Endodermal cell (in vitro differentiated cells): Measurements from ENCODE around the gene KLF7. TPM values are rescaled to one million over a fixed set of nuclear protein-coding genes. Genes with fewer than 3 reads are reported as not detected.
A peak's percentile ranks its signal among the peaks of the same experiment; 100 is the strongest.

Experiments
- DNase-seq: peaks from one replicate; pipeline ENCODE4 v3.0.0-alpha.2; 2017
- H3K27ac ChIP-seq: 2 replicates; pipeline ENCODE4 v1.5.1; 2013; ENCODE audit warnings: mild to moderate bottlenecking, low read depth, low read length, moderate library complexity
- H3K27me3 ChIP-seq: 2 replicates; pipeline ENCODE4 v1.6.1; 2013; ENCODE audit warnings: mild to moderate bottlenecking, low read length, moderate library complexity; ENCODE audit not compliant: insufficient read depth, control insufficient read depth, poor library complexity, severe bottlenecking
- H3K36me3 ChIP-seq: 2 replicates; pipeline ENCODE4 v1.7.0; 2013; ENCODE audit warnings: mild to moderate bottlenecking, low read length, moderate library complexity; ENCODE audit not compliant: control insufficient read depth, insufficient read depth
- H3K4me1 ChIP-seq: one replicate; pipeline ENCODE4 v1.7.0; 2013; ENCODE audit warnings: low read length; ENCODE audit not compliant: control insufficient read depth, insufficient read depth
- H3K4me3 ChIP-seq: 2 replicates; pipeline ENCODE4 v1.5.1; 2013; ENCODE audit warnings: mild to moderate bottlenecking, low read length, moderate library complexity
- H3K9ac ChIP-seq: 2 replicates; pipeline ENCODE4 v1.6.1; 2013; ENCODE audit warnings: mild to moderate bottlenecking, low read length, moderate library complexity; ENCODE audit not compliant: poor library complexity, severe bottlenecking; ENCODE audit errors: extremely low read depth
- H3K9me3 ChIP-seq: 2 replicates; pipeline ENCODE4 v1.6.1; 2013; ENCODE audit warnings: mild to moderate bottlenecking, low read length, moderate library complexity; ENCODE audit not compliant: control insufficient read depth
- H3K27ac Mint-ChIP-seq: 2 replicates; pipeline ENCODE4 v1.8.0; 2020; ENCODE audit warnings: mixed read lengths
- H3K27me3 Mint-ChIP-seq: 2 replicates; pipeline ENCODE4 v1.8.0; 2021; ENCODE audit warnings: mild to moderate bottlenecking, mixed read lengths; ENCODE audit not compliant: insufficient read depth
- H3K36me3 Mint-ChIP-seq: 2 replicates; pipeline ENCODE4 v1.8.0; 2020; ENCODE audit warnings: low read depth, mixed read lengths
- H3K4me1 Mint-ChIP-seq: 2 replicates; pipeline ENCODE4 v1.8.0; 2020; ENCODE audit warnings: mixed read lengths
- H3K4me3 Mint-ChIP-seq: 2 replicates; pipeline ENCODE4 v1.8.0; 2020; ENCODE audit warnings: mild to moderate bottlenecking, moderate library complexity, mixed read lengths
- H3K9me3 Mint-ChIP-seq: 2 replicates; pipeline ENCODE4 v1.8.0; 2020; ENCODE audit warnings: mild to moderate bottlenecking, mixed read lengths
- WGBS, 2 experiments: methylation state at CpG; one replicate each; pipeline versions ENCODE4 v1.1.5 to v1.1.7; 2013; ENCODE audit warnings: missing lambda C conversion rate in 2 of 2, mixed read lengths in 1 of 2; ENCODE audit not compliant: insufficient coverage in 1 of 2, insufficient read length in 1 of 2; 5-methylcytosine and 5-hydroxymethylcytosine counted together
- total RNA-seq, 2 donors: library from RNA; stranded (reverse); fragmentation: NEBNext Ultra II Directional in 1 of 2; extraction: Animal tissue kit (Norgen Biotek cat#: 25700) in 1 of 2; gene quantifications; 2 replicates in 1 of 2; 3 replicates in 1 of 2; pipeline ENCODE4 v1.2.1, GENCODE V29; 2021
- TF ChIP-seq, protein P1 (sequence below): fragments of 200-600 bp; sonication (generic); conservative IDR thresholded peaks from 2 replicates; pipeline ENCODE4 v1.5.0; 2021; ENCODE audit warnings: antibody characterized with exemption, mild to moderate bottlenecking

Gene KLF7
- total RNA-seq, 2 donors from 2014 or later, result 27.4 to 27.8 TPM

DNA sequence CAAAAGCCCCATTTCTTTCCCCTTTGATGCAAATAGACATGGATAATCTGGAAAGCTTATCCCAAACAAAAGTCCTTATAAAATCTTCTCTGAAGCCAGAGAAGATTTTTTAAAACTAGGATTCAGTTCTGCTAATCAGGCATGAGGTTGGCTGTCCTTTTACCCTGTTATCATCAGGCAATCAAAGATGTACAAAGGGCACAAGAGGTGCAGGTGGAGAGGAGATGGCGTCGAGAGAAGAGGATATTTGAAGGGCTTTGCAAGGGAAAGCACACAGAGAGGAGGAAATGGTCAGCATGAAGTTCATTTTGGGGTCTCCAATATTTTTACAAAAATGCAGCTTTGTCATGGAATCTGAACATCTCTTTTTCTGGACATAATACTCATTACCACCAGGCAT, 88.5 kb downstream of the KLF7 start:
- H3K9me3 Mint-ChIP-seq, result no peaks in the 10 kb centered on the region
- peaks cover 40% of the 10 kb centered on the region for H3K4me1 Mint-ChIP-seq
- H3K27me3 ChIP-seq, result no peaks in the 10 kb centered on the region
- no peak for DNase-seq
- H3K36me3 Mint-ChIP-seq, result peaks cover 38% of the 10 kb centered on the region
- H3K4me3 ChIP-seq, result no peak overlapping the region
- no peaks in the 10 kb centered on the region for H3K9me3 ChIP-seq
- no peaks in the 10 kb centered on the region for H3K4me1 ChIP-seq
- 97 to 100% methylated on average over 2 of the region's 2 CpGs for WGBS, 2 experiments
- H3K36me3 ChIP-seq, result peaks cover 47% of the 10 kb centered on the region
- no peak overlapping the region for H3K9ac ChIP-seq
- no peak overlapping the region for H3K27ac Mint-ChIP-seq
- H3K27ac ChIP-seq, result no peak overlapping the region
- H3K27me3 Mint-ChIP-seq, result no peaks in the 10 kb centered on the region
- no peak overlapping the region for H3K4me3 Mint-ChIP-seq
- TF ChIP-seq, protein P1, sequence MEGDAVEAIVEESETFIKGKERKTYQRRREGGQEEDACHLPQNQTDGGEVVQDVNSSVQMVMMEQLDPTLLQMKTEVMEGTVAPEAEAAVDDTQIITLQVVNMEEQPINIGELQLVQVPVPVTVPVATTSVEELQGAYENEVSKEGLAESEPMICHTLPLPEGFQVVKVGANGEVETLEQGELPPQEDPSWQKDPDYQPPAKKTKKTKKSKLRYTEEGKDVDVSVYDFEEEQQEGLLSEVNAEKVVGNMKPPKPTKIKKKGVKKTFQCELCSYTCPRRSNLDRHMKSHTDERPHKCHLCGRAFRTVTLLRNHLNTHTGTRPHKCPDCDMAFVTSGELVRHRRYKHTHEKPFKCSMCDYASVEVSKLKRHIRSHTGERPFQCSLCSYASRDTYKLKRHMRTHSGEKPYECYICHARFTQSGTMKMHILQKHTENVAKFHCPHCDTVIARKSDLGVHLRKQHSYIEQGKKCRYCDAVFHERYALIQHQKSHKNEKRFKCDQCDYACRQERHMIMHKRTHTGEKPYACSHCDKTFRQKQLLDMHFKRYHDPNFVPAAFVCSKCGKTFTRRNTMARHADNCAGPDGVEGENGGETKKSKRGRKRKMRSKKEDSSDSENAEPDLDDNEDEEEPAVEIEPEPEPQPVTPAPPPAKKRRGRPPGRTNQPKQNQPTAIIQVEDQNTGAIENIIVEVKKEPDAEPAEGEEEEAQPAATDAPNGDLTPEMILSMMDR, result no peak

- TF ChIP-seq, protein P1, result no peak
- 95 to 96% methylated on average over 3 to 6 of the region's 6 CpGs for WGBS, 2 experiments
- peaks cover 40% of the 10 kb centered on the region for H3K4me1 Mint-ChIP-seq
- Histone ChIP-seq H3K27me3 (no peaks in the 10 kb centered on the region), H3K9me3 (no peaks in the 10 kb centered on the region), H3K36me3 (peaks cover 29% of the 10 kb centered on the region), H3K4me3 (no peak overlapping the region), H3K27ac (no peak overlapping the region), H3K9ac (no peak overlapping the region), H3K4me1 (no peaks in the 10 kb centered on the region)
- peak overlapping the region; percentile 28 for H3K27ac Mint-ChIP-seq
- no peaks in the 10 kb centered on the region for H3K27me3 Mint-ChIP-seq
- no peak for DNase-seq
- peaks cover 22% of the 10 kb centered on the region for H3K36me3 Mint-ChIP-seq
- no peak overlapping the region for H3K4me3 Mint-ChIP-seq
- H3K9me3 Mint-ChIP-seq, result no peaks in the 10 kb centered on the region
These were observed 90.3 kb downstream of the KLF7 start for GRCh38 chr2:207075456-207075855.

DNA sequence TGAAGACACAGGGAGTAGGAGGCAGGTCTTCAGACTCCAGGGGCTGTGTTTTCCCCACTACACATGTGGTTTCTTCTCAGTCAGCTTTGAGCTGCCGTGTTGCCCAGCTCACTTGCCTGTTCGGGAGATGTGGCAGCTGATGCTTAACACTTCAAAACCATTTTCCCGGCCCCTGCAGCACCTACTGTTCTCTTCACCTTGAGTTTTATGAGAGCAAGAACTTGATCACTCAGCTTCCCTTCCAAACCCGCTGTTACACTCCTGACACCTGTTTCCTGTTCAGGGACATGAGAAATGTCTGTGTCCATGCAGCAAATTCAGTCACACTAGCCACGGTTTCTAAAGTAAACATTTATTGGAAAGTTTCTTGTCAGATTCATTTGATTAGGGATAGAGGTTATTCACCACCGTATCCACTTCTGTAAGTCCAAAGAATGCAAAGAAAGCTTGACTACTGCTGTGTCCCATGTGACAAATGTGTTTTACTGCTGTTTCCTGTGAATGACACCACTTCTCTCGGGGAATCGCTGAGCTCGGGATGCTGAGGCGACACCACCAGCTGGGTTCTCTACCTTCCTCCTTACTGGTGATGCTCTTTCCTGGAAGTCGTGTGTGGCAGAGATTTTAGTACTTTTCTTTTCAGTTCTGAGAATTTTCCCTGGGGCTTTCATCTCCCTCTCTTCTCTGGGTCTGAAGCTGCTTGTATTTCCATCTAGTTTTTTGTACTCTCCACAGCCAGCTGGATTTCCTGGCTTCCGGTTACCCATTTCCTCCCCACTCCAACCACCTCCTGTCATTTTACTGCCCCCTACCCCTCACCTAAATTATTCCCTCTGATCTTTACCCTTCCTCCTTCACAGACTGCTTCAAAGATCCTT, 91.7 kb downstream of the KLF7 start:
- H3K27me3 Mint-ChIP-seq, result no peaks in the 10 kb centered on the region
- peaks cover 15% of the 10 kb centered on the region for H3K36me3 ChIP-seq
- peaks cover 40% of the 10 kb centered on the region for H3K4me1 Mint-ChIP-seq
- no peaks in the 10 kb centered on the region for H3K27me3 ChIP-seq
- no peak overlapping the region for H3K9ac ChIP-seq
- 76 to 81% methylated on average over 12 of the region's 12 CpGs for WGBS, 2 experiments
- peak overlapping the region; percentile 80 for H3K27ac Mint-ChIP-seq
- peaks cover 8% of the 10 kb centered on the region for H3K36me3 Mint-ChIP-seq
- no peaks in the 10 kb centered on the region for H3K9me3 ChIP-seq
- TF ChIP-seq, protein P1, result peak; percentile 38
- no peak overlapping the region for H3K4me3 ChIP-seq
- DNase-seq, result no peak
- no peaks in the 10 kb centered on the region for H3K9me3 Mint-ChIP-seq
- no peaks in the 10 kb centered on the region for H3K4me1 ChIP-seq
- H3K4me3 Mint-ChIP-seq, result no peak overlapping the region
- H3K27ac ChIP-seq, result no peak overlapping the region
